Activated CD8-positive, alpha-beta memory T cell treated with anti-CD3 and anti-CD28 coated beads, Interleukin-2, amount 50 U/mL, for 1 hour (primary cell): ENCODE data around the gene RFNG.

ENCODE experiments used
- DNase-seq: peaks from one replicate; pipeline ENCODE4 v3.0.0-alpha.2; 2020; ENCODE audit errors: extremely low read depth

The RFNG gene

DNA sequence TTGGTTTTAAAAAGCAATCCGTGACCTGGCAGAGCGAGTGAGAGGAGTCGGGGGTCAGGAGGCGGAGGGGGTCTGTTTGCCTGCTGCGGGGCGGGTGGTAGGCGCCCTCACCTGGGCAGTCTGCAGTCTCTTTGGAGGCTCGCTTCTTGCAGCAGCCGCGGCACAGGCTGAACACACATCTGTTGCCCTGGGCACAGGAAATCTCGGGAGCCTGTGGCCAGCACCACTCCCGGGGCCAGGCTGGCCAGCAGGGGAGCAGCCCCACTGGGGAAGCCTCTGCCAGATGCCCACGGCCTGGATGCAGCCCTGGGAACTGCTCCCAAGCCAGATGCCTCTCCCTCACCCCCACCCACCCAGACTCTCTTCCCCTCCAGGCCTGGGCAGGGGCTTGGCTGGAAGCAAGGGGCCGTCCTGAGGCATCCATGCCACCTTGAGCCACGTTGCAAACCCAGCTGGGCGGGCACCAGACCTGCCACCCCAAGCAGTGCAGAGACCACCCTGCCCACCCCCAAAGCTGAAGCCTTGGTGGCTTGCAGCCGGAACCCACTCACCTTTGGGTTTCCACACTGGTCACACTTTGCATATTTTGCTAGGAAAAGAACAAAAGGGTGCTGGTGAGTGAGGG is 6.7 kb upstream of the RFNG start:
- DNase-seq: no peak

DNA sequence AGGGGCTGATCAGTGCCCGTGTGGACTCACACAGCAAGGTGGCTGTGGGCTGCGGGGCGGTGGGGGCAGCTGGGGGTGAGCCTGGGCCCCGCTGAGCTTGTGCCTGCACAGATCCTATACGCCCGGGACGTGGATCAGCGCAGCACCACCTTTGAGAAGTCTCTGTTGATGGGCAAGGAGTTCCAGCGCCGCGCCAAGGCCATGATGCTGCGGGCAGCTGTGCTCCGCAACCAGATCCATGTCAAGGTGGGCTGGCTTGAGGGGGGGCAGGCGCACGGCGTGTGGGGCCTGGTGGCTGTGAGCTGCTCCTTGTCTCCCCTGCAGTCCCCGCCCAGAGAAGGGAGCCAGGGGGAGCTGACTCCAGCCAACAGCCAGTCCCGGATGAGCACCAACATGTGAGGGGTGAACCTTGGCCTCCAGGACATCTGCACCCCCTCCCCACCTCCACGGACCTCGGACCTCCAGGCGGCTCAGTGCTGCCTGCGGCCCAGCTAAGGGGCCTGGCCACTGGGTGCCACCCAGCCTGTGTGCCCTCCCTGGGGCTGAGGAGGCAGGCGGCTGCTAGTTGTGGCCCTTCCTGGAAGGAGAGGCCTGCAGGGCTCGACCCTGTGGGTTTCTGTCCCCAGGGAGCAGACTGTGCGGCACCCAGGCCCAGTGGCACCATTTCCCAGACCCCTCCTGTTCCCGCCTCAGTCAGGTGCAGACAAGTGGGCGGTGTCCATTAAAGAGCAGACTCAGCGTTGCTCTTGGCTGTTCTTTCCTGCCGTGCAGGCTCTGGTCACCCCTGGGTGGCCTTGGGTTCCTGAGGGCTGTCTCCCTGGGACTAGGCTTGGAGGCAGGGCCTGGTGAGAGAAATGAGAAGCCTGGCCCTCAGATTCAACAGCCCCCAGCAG is 5.4 kb upstream of the RFNG start:
- DNase-seq: no peak

DNA sequence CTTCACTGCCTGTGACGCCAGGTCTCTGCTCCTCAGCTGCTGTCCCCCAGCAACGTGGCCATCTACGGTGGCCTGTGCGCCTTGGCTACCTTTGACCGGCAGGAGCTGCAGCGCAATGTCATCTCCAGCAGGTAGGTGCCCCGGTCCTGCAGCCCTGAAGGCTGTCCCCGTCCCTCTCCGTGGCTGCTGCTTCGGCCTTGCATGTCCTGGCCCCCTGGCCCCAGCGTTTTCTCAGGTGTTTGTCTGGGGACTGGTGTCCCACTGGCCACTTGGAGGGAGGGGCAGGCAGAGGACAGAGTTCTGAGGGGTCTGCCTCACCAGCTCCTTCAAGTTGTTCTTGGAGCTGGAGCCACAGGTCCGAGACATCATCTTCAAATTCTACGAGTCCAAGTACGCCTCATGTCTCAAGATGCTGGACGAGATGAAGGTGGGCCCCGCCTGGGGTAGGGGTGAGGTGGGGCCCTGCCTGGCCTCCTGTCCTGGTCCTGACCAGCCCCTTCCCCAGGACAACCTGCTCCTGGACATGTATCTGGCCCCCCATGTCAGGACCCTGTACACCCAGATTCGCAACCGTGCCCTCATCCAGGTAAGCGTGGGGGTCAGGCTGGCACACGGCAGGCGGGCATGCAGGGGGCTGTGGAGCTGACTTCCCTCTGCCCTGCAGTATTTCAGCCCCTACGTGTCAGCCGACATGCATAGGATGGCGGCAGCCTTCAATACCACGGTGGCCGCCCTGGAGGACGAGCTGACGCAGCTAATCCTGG is 4.5 kb upstream of the RFNG start:
- DNase-seq: no peak

DNA sequence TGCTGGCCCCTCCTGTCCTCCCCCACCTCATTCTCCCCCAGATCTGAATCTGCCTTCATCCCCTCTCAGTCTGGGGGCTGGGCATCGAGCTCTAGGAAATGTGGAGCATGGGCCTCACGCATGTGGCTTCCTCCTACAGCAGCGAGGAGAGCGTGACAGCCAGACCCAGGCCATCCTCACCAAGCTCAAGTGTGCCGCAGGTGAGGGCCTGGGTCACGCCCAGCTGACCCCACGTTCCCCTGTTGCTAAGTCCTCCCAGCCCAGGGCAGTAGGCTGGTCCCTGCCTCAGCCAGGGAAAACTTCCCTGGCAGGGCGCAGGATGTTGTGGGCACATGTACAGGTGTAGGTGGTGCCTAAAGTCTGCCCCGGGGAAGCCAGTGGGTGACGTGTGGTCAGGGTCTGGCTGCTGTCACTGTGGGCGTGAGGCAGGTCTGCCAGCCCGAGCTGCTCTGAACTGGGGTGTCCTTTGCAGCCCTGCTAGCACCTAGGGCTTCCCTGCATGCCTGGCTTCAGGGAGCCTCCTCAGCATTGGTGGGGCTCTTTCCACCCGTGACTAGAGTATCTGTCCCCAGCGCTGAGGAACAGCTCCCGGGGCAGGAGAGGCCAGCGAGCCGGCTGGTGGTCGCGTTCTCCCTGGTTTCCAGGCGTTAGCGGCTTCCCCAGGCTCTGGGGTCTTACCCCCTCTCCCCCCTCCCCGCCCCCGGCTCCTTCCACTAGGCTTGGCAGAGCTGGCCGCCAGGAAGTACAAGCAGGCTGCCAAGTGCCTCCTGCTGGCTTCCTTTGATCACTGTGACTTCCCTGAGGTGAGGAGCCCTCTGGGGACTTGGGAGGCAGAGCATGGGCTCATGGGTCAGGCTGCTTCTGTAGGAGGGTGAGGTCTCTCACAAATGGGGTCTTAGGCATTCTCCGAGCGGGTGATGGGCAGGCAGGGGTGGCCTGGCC is 3.7 kb upstream of the RFNG start:
- no peak for DNase-seq

DNA sequence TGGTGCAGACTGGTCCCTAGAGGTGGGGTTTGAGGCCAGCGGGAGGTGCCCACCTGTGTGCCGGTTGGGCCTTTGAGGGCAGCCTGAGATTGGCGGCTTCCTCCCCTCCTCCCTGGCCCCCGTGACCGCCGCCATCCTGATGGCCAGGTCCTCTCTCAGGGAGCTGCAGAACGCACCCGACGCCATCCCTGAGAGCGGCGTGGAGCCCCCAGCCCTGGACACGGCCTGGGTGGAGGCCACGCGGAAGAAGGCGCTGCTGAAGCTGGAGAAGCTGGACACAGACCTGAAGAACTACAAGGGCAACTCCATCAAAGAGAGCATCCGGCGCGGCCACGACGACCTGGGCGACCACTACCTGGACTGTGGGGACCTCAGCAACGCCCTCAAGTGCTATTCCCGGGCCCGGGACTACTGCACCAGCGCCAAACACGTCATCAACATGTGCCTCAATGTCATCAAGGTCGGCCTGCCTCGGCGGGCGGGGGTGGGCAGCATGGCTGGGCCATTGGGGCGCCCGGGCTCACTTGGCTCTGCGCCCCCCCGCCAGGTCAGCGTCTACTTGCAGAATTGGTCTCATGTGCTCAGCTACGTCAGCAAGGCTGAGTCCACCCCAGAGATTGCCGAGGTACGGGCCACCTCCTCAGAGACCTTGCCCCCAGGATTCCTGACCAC is 2.9 kb upstream of the RFNG start:
- DNase-seq: no peak

DNA sequence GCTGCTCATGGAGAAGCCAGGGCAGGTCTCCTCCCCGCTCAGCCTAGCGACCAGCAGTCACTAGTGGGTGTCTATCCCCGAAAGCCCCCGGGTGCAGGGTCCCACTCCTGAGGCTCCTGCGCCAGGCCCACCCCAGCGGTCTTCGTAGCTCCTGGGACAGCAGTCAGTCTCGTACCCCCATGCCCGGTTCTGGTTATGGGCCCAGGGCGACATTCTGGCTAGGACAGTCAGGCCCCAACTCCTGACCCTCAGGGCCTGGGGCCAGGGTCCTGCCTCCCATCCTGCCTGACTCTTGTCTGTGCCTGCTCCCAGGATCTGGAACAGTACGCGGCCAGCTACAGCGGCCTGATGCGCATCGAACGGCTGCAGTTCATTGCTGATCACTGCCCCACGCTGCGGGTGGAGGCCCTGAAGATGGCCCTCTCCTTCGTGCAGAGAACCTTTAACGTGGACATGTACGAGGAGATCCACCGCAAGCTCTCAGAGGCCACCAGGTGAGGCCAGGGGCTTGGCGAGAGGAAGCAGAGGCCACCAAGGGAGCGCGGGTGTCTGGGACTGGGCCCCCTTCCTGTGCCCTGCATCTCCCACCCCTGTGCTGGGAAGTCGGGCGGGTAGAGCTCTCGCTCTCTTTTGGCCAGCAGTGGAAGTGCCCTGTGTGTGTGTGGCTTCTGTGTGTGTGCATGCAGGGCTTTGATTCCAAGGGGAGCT is 2.1 kb upstream of the RFNG start:
- DNase-seq: no peak

DNA sequence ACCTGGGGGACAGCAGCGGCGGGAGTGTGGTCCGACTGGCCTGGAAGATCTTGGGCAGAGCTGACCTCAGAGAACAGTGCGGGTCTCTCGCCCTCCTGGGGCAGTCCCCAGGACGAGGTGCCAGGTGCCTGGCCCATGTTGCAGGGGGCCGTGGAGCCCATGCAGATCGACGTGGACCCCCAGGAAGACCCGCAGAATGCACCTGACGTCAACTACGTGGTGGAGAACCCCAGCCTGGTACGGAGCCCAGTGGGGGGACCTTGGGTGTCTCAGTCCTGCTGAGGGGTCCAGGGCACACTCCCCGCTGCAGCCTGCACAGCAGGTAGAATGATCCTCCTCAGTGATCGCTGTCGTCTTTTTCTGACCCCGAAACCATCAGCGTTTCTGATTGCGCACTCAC is 1.5 kb upstream of the RFNG start:
- no peak for DNase-seq

DNA sequence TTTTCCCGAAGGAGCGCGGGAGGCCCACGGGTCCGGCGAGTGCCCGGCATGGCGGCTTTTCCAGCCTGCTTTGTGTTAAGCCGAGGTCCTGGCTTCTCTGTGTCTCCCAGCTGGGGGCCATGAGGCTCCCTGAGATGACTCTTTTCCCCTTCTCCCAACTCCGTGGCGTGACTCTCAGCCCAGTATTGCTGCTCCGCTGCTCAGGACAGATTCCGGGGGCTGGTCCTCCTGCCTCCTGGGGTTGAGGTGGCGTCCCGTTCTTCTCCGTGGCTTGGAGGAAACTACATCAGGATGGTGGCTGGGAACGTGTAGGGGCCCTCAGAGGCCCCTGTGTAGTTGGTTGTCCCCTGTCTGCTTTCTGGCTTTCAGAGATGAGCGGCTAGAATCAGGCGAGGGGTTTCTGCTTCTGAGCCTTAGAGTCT is 1.0 kb upstream of the RFNG start:
- DNase-seq: no peak

DNA sequence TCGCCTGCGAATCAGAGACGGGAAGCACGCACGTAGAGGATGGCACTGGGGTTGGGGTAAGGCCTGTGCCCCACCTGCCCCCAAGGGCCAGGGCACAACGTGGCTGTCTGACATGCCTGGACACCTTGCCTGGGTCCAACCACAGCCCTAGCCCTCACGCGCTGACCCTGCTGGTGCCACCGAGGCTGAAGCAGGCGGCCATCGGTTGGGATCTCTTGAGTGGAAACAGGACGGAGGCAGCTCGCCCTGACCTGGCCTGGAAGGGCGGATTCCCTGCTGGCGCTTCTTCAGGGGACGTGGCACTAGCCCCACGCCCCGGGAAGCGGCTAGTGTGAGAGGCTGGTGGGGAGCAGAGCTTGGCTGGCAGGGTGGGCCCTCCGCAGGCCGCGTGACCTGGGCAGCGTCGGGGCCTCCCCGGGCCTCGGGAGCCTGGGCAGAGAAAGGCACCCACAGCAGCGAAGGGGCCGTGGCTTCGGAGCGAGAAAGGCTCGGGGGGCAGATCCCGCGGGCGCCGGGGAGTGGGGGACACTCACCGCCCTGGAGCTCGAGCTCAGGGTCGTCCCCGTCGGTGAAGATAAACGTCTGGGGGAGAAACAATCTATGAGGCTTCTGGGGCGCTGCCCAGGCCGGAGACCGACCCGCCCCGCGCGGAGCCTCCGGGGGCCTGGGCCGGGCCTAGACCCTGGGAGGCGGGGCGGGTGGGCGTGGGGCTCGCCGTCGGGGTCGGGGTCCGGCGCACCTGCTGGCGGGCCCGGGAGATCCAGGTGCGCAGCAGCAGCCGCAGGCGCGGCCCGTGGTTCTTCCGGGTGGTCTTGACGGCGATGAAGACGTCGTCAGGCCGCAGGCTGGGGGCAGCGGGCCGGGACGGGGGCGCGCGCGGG is 610 bp downstream of the RFNG start:
- no peak for DNase-seq

DNA sequence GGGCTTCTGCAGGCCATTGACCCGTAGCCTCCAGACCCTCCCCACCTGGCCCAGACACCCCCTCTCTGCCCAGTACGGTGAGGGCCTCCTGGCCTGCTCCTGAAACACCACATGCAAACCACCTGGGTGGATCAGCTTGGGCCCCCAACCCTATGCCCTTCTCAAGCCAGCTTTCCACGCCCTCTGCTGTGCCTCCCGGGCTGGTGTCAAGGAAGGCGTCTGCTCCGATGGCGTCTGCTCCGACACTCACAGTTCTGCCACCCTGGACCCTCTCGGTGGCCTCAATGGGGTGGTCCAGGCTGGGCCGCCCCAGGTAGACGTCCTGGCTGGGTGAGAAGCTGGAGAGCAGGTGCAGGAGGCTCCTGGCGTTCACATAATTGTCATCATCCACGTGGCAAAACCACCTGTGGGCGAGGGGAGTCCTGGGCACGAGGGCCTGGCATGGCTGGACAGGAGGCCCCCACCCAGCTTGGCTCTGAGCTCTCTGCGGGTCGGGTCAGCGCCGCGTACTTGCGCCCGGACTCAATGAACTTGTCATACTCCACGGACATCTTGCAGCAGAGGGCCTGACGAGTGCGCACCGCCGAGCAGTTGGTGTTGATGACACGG is 1.4 kb downstream of the RFNG start:
- DNase-seq: no peak

DNA sequence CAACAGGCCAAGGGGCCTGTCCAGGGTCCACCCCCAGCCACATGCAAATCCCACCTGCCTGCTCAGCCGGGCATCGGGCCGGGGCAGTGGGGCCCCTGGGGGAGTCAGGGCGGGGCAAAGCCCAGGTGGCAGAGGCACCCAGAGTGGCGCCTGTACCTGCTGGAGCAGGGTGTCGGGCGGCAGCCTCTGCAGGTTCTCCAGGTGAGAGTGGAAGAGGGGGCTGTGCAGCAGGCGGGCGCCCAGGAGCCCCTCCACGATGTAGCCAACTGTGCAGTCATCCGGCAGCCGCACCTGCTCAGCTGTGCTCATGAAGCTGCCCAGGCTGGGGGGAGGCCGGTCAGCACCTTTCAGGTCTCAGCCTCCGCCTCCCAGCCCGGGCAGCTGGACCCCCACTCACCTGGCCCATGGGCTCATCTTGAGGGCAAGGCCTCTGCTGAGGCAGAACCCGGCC is 2.1 kb downstream of the RFNG start:
- DNase-seq: no peak

DNA sequence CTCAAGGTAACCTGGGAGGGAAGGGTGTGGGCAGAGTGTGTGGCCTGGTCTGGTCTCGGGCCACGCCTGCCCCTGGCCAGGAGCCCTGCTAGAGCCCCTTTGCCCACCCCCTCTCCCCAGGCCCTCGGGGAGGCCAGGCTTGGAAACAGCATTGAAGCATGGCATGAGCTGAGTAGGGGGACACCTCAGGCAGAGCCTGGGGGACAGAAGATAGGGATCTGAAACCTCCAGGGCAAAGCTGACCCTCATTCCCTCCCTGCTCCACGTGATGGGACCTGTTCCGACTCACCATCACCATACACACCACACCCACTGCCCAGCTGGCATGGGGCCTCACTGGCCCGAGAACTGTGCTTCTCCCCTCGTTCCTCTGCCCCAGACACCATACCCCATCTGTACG is 2.5 kb downstream of the RFNG start:
- DNase-seq: no peak

DNA sequence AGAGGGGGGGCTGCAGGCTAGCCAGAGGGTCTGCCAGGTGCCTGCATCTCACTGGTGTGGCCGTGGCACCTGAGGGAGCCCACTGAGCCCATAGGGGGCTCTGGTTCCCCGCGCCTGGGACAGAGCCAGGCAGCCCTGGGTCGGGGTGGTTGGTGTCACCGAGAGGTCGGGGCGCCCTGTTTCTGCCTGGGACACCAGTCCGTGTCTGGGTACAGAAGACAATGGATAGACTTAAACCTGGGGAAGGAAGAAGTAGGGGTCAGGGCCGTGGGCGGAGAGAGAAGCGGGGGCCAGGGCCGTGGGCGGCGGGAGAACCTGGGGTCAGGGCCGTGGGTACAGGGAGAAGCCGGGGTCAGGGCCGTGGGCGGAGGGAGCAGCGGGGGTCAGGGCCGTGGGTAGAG is 3.0 kb downstream of the RFNG start:
- no peak for DNase-seq

DNA sequence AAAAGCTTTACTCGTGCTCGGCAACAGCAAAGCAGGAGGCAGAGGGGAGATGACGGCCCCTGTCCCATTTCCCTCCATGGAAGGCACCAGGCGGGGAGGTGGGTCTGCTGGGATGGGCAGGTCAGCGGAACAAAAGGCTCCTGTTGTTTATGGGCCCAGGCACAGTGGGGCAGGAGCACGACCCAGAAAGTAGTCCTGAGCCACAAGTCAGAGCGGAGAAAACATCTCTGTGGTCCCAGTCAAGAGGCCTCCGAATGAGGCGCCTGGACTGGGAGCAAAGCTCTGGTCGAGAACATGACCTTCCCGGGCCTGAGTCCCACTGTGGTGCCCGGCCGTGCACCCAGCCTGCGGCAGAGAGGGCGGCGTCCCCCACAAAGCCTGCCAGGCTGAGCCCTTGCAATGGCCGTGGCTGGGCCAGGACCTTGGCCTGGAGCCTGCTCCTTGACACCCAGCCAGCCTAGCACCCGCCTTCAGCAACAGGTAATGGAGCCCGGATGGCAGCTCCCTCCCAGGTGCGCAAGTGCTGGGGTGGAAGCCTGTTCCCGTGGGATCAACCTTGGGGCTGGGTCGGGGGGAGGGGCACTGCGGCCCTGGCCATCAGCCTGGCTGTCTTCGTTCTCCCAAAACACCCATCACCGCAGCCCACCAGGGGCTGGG is 3.6 kb downstream of the RFNG start:
- DNase-seq: no peak

DNA sequence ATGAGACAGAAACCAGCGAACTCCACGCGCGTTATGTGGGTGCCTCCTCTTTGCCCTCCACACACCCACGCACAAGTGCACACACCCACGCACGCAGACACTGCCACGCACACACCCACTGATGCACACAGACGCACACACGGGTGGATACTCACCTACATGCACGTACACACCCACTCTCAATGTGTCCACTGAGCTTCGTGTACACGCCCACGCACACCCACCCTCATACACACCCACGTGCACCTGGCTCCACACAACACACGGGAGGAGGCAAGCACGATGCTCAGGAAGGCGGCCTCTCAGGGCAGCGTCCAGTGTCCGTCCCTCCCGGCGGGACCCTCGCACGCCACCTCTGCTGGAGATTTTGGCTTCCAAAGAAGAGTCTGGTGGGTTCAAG is 4.2 kb downstream of the RFNG start:
- DNase-seq: no peak

DNA sequence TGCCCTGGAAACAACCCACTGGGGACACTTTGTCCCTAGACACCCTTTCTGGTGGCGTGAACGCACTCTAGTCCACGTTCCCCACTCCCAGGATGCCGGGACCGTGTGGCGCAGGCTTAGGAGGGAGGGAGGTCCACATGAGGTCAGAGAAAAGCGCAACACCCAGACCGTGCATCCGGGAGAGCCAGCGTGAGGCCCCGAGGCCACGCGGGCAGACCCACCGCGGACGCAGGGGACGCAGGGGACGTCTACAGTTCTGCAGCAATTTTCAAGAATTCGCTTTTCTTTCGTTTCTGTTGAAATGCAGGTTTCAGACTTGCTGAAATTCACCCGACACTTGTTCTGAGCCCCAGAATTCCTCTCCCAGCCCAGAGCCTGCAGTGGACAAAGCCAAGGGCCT is 4.7 kb downstream of the RFNG start:
- no peak for DNase-seq

DNA sequence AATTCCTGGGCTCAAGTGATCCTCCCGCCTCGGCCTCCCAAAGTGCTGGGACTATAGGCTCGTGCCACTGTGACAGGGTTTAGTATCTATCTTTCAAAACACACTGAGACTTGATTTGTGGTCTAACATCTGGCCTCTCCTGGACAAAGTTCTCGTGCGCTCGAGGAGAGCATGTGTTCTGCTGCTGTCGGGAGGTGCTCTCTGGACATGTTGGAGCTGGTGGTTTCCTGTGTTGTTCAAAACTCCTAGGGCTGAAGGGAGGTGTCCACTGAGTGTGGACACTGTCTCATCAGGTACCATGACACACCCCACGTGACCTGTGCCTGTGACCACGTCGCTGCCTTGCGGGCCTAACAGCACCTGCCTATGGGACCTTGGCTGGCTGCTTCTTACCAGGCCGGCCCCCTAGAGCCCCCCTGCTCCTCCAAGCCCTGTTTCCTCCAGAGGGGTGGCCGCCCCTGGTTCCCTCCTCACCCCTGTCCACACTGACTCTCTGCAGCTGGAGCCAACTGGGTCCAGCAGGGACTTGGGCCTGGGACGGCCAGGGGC is 5.6 kb downstream of the RFNG start:
- DNase-seq: no peak

DNA sequence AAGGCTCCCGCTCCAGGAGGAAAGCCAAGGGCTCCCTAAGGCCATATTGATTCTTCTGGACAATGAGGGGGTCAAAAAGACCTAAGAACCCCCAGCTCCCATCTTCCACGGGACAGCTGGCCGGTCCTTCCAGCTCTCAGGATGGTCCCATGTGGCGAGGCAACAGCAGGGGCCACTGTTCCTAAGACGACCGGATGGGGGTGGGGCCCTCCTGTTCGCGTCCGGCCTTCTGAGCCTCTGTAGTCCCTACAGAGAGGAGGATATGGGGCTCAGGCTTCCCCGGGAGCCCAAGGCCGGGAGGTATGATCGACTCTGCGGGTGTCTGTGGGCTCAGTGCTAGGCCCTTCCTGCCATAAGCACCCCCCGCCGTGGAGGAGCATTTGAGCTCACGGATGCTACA is 8.1 kb downstream of the RFNG start:
- no peak for DNase-seq
